NT2/D1 (cell line): Measurements from ENCODE around the gene APOF.
"Not testable (repeated sequence)": the region's sequence is repeated elsewhere in the genome, so short reads cannot be mapped to it uniquely, and the experiment has no call there.

Source experiments
- DNase-seq: peaks from one replicate; pipeline ENCODE4 v3.0.0-alpha.2; 2011; ENCODE audit warnings: low read depth, low spot score
- H3K27me3 ChIP-seq: 2 replicates; pipeline ENCODE4 v1.6.0; 2011; ENCODE audit warnings: mild to moderate bottlenecking; ENCODE audit not compliant: insufficient read length, insufficient read depth
- H3K36me3 ChIP-seq: 2 replicates; pipeline ENCODE4 v1.6.1; 2011; ENCODE audit warnings: mild to moderate bottlenecking, low read length, mixed read lengths; ENCODE audit not compliant: insufficient read depth, insufficient read length
- H3K4me1 ChIP-seq: 2 replicates; pipeline ENCODE4 v1.5.1; 2011; ENCODE audit not compliant: insufficient read depth, insufficient read length
- H3K4me3 ChIP-seq: 2 replicates; pipeline ENCODE4 v1.5.1; 2011; ENCODE audit warnings: low read depth; ENCODE audit not compliant: insufficient read length
- H3K9ac ChIP-seq: 2 replicates; pipeline ENCODE4 v1.6.0; 2011; ENCODE audit warnings: low read depth; ENCODE audit not compliant: insufficient read length
- H3K9me3 ChIP-seq: 2 replicates; pipeline ENCODE4 v1.5.1; 2011; ENCODE audit warnings: mild to moderate bottlenecking, low read length; ENCODE audit not compliant: insufficient read depth
- SUZ12 ChIP-seq: IDR thresholded peaks from 2 replicates; pipeline ENCODE4 v1.6.1; 2011; ENCODE audit not compliant: insufficient read length, insufficient read depth; ENCODE audit errors: extremely low read depth
- YY1 ChIP-seq: IDR thresholded peaks from 2 replicates; pipeline ENCODE4 v1.6.1; 2011; ENCODE audit not compliant: insufficient read length, insufficient read depth
- ZNF274 ChIP-seq: IDR thresholded peaks from 2 replicates; pipeline ENCODE4 v1.6.1; 2011; ENCODE audit warnings: mild to moderate bottlenecking, low read depth, low read length

The APOF gene

DNA sequence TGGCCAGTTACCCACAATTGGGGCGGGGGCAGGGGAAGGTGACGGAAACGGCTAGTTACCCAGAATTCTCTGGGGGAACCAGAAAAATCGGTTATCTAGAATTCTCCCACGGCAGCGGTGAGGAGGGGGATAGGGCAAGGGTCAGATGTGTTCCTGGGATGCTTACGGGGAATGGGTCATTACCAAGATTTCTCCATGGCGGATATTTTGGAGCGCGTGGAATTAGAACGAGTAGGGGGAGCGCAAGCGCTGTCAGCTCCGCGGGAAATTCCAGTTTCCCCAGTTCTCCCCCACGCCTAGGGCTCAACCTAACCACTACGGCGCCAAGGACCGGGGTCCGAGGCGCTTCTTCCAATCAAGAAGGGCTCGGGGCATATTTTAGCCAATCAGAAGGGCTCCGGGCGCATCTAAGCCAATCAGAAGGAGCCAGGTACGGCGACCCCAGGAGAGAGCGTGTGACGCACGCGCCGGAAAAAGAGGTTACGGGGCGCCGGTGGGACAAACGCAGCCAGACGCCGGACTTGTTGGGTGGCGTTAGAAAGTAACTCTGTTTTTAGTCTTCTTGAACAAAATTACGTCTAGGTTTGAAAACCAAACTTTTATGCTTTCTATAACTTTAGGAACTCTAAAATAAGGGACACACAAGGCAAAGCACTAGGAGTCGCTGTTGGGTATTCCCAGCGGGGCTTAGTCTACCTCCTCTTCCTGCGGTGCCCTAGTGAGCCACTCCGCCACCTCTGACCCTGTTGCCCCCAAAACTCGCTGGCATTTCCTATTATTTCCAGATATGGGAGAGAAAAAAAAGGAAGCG lies 28.8 kb downstream of the APOF start, which contains the start of gene PAN2:
PAN2 (minus strand) TSS at position 322 of the 811 bp plus-strand sequence. CDS start 906 bp downstream, outside the sequence.
- peaks cover 10% of the 10 kb centered on the region for H3K4me1 ChIP-seq
- H3K9ac ChIP-seq = peak within 1 kb of the TSS; percentile 85
- H3K4me3 ChIP-seq = peak within 1 kb of the TSS; percentile 73
- no peaks in the 10 kb centered on the region for H3K36me3 ChIP-seq
- H3K27me3 ChIP-seq = no peaks in the 10 kb centered on the region
- no peaks in the 10 kb centered on the region for H3K9me3 ChIP-seq
- no peak for TF ChIP-seq ZNF274
- TF ChIP-seq SUZ12 = no peak
- TF ChIP-seq YY1 = no peak
- peak; percentile 96 for DNase-seq

DNA sequence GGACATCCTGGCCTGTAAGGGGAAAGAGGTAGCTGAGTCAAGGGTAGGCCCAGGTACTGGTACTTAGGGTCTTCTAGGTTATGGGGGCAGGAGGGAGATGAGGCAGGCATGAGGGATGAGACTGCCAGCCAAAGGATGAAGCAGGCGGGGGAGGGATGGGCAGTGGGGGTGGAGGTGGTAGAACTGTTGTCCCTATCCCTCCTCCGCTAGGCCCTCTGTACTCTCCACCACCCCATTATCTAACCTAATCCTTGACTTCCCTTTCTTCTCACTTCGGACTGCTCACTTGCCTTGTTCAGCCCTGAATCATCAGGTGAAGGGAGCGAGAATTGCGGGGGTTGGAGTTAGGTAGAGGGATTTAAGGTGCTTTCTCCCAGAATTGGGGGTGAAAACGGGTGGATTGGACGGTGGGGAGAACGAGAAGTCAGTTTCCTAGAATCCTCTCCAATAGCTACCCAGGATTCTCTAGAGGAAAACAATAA lies 29.4 kb downstream of the APOF start:
- Histone ChIP-seq H3K4me1 (peaks cover 7% of the 10 kb centered on the region), H3K9ac (peak overlapping the region; percentile 69), H3K27me3 (no peaks in the 10 kb centered on the region), H3K9me3 (no peaks in the 10 kb centered on the region), H3K36me3 (peaks cover 4% of the 10 kb centered on the region), H3K4me3 (peak overlapping the region; percentile 73)
- no peak for DNase-seq
- TF ChIP-seq ZNF274 = no peak
- no peak for TF ChIP-seq SUZ12
- TF ChIP-seq YY1 = no peak

DNA sequence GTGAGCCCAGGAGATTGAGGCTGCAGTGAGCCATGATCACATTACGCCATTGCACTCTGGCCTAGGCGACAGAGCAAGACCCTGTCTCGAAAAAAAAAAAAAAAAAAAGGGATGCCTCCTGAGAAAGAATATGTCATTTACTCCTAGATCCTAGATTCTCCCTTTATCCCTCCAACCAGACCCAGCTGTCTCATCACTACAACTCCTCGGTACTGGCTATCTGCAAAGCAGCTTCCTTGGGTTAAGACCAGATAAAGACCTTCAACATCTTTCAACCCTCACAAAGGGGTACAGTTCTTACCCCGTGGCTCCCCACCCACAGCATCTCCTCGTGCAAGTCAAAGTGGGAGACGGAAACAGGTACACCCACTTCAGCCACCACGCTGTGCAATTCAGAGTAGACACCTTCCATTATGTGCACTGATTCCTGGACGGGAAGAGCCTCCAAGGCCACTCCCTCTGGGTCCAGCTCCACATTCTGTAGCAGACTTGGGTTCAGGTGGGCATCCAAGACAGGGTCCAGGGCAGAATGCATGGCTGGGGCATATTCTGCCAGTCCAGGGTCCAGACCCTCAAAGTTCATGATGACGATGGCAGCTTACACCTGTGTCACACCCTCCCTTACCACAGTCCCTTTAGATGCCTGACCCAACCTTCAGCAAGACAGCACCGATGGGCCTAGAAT lies 30.0 kb downstream of the APOF start:
- H3K36me3 ChIP-seq = peaks cover 9% of the 10 kb centered on the region
- TF ChIP-seq SUZ12 (no peak), ZNF274 (no peak), YY1 (no peak)
- H3K4me3 ChIP-seq = peak overlapping the region; percentile 73
- H3K9me3 ChIP-seq = no peaks in the 10 kb centered on the region
- peaks cover 3% of the 10 kb centered on the region for H3K4me1 ChIP-seq
- no peaks in the 10 kb centered on the region for H3K27me3 ChIP-seq
- no peak for DNase-seq
- peak overlapping the region; percentile 69 for H3K9ac ChIP-seq

DNA sequence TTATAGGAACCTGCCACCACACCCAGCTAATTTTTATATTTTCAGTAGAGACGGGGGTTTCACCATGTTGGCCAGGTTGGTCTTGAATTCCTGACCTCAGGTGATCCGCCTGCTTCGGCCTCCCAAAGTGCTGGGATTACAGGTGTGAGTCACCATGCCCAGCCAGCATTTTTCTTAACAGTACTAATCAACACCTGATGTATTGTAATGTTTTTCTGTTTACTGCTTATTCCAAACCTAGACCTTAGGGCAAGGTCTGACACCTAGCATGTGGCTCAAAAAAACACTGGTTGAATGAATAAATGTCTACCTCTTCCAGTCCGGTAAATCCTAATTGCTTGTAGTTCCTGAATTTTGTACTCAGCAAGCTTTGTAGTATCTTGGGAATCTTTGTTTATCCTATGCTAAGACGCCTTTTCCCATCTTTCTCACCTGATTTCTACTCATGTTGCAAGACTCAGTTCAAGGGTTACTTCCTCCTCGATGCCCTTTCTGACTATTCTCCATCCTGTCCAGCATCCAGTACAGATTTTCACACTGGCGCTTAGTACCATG lies 31.6 kb downstream of the APOF start:
- H3K9ac ChIP-seq = no peak overlapping the region
- no peak overlapping the region for H3K4me3 ChIP-seq
- H3K9me3 ChIP-seq = no peaks in the 10 kb centered on the region
- no peaks in the 10 kb centered on the region for H3K27me3 ChIP-seq
- no peaks in the 10 kb centered on the region for H3K4me1 ChIP-seq
- DNase-seq = no peak
- peaks cover 26% of the 10 kb centered on the region for H3K36me3 ChIP-seq
- no peak for TF ChIP-seq ZNF274
- no peak for TF ChIP-seq YY1
- no peak for TF ChIP-seq SUZ12

DNA sequence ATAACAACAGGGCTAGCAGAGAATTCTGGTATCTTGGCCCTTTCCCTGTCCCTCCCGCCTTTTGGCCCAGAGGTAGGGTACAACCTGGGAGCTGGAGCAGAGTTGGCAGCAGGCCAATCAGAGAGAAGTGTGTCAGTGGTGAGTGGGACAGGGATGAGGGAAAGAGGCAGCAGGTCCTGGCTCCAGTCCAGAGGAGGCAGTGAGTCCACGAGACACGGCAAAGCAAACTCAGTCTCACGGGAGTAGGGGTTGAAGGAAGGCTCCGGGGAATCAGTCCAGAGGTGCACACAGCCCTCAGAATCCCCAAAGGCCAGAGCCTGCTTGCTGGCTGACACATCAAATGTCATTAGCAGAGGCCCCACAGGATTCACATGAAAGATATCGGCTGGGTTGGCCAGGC lies 36.1 kb downstream of the APOF start:
- TF ChIP-seq ZNF274 (no peak), YY1 (no peak), SUZ12 (no peak)
- Histone ChIP-seq H3K36me3 (peaks cover 59% of the 10 kb centered on the region), H3K4me1 (no peaks in the 10 kb centered on the region), H3K4me3 (no peak overlapping the region), H3K9ac (no peak overlapping the region), H3K27me3 (no peaks in the 10 kb centered on the region), H3K9me3 (no peaks in the 10 kb centered on the region)
- no peak for DNase-seq

DNA sequence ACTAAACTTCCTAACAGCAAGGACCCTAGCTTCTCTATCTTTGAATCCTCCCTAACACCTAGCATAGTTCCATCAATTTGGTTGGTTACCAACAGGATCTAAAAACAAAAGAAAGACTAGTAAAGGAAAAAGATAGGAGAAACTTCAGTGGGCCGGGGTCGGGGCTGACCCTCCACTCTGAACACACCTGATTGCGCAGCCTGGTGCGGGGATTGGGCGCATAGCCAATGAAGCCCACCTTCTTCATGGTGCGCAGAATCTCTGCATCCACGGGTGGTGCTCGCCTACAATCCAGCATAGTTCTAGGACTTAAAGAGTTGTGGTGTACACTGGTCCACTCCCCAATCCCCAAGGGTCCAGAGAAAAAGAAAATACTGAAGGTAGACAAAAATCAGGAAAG lies 36.5 kb downstream of the APOF start:
- Histone ChIP-seq H3K4me3 (no peak overlapping the region), H3K36me3 (peaks cover 59% of the 10 kb centered on the region), H3K27me3 (no peaks in the 10 kb centered on the region), H3K4me1 (no peaks in the 10 kb centered on the region), H3K9ac (no peak overlapping the region), H3K9me3 (no peaks in the 10 kb centered on the region)
- TF ChIP-seq ZNF274 = no peak
- no peak for TF ChIP-seq YY1
- no peak for TF ChIP-seq SUZ12
- no peak for DNase-seq

DNA sequence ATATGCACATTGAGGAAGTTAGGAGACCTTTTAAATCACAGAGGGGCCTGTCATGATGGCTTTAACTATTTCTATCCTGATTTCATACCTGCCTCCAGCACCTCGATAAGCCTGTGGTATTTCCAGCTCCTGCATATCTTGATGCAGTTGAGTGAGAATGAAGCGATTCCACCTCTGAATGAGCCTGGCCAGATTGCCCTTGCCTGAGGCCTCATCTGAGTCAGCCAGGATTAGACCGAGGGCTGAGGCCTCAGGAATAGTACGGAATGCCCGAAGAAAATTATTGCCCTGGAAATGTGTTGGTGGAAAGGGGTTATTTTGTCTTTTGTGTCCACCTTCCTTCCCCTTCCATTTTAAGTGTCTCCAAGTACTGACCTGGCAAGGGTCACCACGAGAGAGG lies 38.5 kb downstream of the APOF start:
- Histone ChIP-seq H3K9ac (no peak overlapping the region), H3K9me3 (no peaks in the 10 kb centered on the region), H3K4me1 (no peaks in the 10 kb centered on the region), H3K27me3 (no peaks in the 10 kb centered on the region), H3K36me3 (peaks cover 65% of the 10 kb centered on the region), H3K4me3 (no peak overlapping the region)
- DNase-seq = no peak
- TF ChIP-seq ZNF274 = no peak
- TF ChIP-seq SUZ12 = no peak
- no peak for TF ChIP-seq YY1

DNA sequence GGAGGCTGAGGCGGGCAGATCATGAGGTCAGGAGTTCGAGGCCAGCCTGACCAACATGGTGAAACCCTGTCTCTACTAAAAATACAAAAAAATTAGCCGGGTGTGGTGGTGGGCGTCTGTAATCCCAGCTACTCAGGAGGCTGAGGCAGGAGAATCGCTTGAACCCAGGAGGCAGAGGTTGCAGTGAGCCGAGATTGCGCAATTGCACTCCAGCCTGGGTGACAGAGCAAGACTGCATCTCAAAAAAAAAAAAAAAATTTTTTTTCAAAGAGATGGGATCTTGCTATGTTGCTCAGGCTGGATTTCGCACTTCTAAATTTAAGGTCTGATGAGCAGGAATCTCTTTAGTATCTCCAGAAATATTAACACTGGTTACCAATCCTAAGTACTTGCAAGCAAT lies 41.0 kb downstream of the APOF start:
- H3K36me3 ChIP-seq = peaks cover 50% of the 10 kb centered on the region
- H3K9me3 ChIP-seq, DNase-seq, H3K4me3 ChIP-seq, H3K4me1 ChIP-seq, H3K9ac ChIP-seq, H3K27me3 ChIP-seq: not testable (repeated sequence)
